Renal cortical epithelial cell (primary cell): ENCODE data around the gene BCL2. TPM values are rescaled to one million over a fixed set of nuclear protein-coding genes. Genes with fewer than 3 reads are reported as not detected.
"Not testable (repeated sequence)": the region's sequence is repeated elsewhere in the genome, so short reads cannot be mapped to it uniquely, and the experiment has no call there.

Source experiments
- DNase-seq: peaks from one replicate; pipeline ENCODE4 v3.0.0-alpha.2; 2011; ENCODE audit warnings: low read depth
- total RNA-seq: library from RNA; depleted of rRNA; stranded (reverse); fragments of >200 nt; gene quantifications from 2 replicates; pipeline ENCODE4 v1.2.3, GENCODE V29; 2014

Gene BCL2
- total RNA-seq, 1 donor from 2014 or later = 30.2 TPM

DNA sequence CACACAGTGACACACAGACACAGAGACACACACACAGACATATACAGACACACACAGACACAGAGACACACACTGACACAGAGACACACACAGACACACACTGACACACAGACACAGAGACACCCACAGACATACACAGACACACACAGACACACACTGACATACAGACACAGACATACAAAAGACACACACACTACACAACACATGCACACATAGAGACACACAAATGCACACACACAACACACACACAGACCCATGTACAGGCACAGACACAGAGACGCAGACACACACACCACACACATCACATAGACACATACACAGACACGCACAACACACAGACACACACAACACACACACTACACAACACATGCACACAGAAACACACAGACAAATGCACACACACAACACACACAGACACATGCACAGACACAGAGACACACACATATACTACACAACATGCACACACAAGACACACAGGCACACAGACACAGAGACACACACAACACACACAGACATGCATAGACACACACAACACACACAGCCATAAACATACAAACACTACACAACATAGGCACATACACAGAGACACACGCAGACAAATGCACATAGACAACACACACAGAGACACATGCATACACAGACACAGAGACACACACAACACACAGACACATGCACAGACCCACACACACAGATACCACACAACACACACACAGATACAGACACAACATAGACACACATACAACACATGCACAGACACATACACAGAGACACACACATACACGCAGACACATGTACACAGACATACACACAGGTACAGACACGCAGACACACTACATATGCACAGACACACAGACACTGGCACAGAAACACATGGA, 120.5 kb downstream of the BCL2 start:
- DNase-seq = no peak

DNA sequence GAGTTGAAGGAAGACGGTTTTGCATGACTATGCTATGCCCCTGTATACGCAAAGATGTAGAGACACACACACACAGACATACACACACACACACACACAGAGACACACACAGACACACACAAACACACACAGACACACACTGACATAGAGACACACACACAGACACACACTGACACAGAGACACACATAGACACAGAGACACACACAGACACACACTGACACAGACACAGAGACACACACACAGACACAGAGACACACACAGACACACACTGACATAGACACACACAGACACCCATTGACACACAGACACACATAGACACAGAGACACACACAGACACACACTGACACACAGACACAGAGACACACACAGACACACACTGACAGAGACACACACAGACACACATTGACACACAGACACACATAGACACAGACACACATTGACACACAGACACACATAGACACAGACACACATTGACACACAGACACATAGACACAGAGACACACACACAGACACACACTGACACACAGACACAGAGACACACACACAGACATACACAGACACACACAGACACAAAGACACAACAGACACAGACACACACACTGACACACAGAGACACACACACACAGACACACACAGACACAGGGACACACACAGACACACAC, 121.3 kb downstream of the BCL2 start:
- DNase-seq = no peak

DNA sequence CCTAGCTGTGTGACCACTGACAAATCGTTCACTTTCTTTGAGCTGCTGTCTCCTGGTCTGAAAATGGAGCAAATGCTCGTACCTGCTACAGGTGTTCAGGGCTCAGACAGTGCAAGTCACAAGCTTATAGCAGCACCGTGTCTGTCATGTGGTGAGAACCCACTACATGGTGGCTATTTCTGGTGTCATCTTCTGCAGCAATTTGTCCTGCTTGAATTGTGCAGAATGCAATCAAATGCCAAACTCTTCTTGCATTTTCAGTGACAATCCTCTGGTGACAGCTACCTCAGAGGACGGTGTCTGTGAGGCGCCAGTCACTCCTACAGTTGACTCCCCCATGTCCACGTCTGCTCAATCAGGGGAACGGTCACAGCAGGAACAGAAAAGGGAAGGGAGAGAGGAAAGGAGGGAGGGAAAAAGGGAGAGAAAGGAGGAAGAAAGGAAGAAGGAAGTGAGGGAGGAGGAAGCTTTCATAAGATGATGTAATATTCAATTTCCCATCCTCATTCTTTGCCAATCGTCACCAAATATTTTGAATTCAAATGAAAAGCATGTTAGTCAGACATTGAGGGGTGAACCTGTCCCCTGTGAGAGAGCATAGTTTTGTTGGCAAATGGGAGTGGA, 122.2 kb downstream of the BCL2 start:
- peak; percentile 30 for DNase-seq

DNA sequence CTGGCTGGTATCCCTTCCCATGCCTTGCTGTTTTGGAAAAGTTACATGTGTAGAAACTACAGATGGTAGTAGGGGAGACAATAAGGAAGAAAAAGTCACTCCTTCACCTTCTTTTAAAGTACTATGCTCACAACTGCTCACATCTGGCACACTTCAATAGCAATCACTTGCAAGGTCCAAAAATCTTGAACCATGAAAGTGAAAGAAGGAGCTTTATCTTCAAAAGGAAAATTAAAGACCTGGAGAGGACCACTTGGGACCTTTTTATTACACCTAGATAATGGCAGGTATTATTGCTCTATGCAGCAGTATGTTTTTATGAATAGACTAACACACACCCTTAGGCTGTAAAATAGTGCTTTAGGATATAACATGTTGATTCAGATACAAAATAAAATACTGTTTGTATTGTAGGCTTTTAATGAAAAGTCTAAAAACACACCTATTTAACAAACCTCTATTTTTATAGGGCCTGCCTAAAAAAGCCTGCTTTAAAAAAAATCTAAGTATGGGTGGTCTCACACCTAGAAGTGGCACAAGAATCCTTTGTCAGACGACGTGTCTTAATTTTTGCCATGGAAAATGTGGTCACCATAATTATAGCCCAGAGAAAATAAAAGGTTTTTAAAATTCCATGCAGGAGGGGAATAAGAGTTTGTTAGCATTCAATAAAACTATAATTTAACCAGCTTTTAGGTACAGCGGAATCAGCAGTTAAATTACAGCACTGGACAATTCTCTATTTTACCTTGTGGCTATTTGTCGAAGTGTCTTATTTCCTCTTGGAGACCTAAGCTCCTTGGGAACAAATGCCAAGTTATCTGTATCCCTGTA, 124.0 kb downstream of the BCL2 start:
- DNase-seq = no peak

DNA sequence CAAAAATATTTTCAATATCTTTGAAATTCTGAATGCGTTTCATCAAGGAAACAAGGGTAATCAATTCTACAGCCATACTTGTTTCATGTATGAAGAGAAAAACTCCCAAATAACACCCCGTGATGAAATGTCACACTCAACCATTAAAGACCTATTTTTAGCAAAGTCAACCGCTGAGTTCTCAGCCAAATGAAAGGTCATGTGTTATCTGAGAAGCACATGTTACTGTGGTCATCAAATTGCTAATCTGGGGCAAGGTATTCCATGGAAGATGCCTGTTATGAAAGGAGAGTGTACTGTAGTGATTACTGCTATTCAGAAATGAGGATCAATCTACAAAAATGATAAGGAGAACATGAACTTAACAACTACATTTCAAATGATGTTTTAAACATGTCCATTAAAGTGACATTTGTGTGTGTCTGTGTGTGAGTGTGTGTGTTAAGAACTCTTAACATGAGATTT, 126.7 kb downstream of the BCL2 start:
- no peak for DNase-seq

- no peak for DNase-seq
Measured at GRCh38 chr18:63192126-63192884, 127.3 kb downstream of the BCL2 start.

DNA sequence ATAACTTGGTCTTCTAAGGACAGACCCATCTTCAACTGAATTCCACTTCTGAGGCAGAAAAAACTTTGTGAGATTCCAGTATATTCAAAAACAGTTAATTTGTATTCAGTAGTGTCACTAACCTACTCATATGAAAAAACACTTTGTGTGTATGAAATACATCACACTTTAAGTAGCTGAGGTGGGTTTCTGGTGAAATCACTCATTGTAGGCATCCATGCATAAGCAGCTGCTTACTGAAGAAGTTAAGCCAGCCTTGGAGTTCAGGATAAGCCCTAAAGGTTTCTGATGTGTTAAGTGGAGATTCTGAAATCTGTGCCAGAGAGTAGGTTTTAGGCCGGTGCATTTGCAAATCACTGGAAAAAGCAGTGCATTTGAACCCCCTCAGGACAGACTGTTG, 128.2 kb downstream of the BCL2 start:
- no peak for DNase-seq

- DNase-seq = not testable (repeated sequence)
Measured at GRCh38 chr18:63190838-63191237, 128.7 kb downstream of the BCL2 start.

DNA sequence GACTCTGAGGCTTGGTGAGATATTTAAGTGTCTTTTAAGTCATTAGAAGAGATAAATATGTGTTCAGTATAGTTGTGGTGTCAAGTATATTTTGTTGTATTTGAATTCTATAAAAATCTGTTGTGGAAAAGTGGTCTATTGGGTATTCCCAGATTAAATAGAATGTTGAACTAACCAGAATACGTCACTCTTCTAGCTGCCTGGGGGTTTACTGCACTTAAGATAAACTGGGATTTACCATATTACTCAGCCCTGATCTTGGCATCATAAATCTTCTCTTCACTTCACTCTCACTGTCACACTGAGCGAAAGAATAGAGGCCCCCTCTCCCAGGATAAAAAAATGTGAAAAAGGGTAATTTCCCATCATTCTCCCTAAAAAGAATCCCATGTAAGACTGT, 129.8 kb downstream of the BCL2 start:
- DNase-seq = no peak

GRCh38 chr18:63189041-63189440, 130.5 kb downstream of the BCL2 start:
- DNase-seq = no peak

GRCh38 chr18:63187791-63188460, 131.6 kb downstream of the BCL2 start:
- DNase-seq = no peak

DNA sequence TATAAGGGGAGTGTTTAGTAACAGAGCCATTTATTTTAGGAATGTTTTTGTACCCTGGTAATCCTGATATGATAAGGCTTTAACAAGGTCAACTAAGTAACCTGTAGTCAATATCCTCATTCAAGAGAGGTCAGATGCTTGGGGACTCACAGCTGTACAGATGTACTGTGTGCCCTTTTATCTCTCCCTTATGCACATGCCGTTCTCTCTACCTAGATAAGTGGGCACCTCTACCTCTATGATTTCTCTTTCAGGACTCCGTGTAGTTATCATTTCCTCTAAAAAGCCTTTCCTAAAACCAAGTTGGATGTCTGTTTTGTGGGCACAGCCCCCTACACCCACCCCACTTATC, 132.4 kb downstream of the BCL2 start:
- DNase-seq = no peak

- no peak for DNase-seq
Measured at GRCh38 chr18:63186520-63187222, 132.9 kb downstream of the BCL2 start.

DNA sequence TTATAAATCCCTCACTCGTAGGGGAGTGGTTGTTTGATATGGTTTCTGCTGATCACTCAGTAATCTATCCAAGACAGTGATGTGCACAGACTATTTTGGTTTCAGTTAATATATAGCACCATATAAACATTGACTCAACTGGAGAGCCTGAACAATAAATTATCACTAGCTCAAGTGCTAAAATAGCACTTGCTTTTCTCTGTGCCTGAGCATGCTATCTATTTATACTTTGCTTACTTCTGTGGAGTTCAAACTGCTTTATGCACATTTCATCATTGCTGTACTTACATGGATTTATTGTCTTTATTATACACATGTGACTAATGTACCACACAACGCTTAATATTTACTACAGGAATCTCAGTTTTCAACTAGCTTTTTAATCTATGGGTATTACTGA, 133.6 kb downstream of the BCL2 start:
- DNase-seq = no peak

- DNase-seq = no peak
Measured at GRCh38 chr18:63183952-63184770, 135.4 kb downstream of the BCL2 start.

DNA sequence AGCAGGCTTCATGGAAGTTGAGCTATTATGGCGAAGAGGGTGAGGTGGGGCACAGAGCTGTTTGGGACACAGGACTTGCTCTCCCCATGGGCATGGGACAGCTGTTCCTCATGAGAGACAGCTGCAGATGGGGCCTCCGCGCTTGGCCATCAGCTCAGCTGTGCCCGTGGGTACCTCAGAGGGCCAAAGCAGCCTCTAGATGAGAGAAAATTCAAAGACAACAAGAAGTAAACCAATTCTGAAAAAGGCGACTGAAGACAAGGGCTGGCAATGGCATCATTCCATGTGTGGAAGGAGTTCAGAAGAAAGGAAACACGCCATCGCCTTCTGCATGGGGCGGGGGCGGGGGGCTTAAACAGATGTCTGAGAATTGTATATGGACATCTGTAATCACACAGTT, 136.2 kb downstream of the BCL2 start:
- DNase-seq = no peak

DNA sequence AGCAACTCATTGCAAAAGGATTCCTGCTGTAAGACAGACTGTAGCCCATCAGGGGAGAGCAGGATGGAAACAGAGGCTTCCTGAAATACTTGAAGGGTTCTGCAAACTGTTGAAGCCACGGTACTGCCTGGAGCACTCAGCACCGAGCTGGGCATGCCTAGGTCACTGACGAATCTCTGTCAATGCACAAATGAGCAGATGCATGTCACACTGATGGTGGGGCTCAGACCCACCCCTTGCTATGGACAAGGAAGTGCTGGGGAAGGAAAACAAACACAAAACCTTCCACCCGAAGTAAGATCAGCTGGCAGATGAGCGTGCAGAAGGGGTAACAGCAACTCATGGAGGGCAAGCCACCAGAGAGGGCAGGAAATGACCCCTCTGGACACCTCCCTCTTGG, 136.7 kb downstream of the BCL2 start:
- no peak for DNase-seq

DNA sequence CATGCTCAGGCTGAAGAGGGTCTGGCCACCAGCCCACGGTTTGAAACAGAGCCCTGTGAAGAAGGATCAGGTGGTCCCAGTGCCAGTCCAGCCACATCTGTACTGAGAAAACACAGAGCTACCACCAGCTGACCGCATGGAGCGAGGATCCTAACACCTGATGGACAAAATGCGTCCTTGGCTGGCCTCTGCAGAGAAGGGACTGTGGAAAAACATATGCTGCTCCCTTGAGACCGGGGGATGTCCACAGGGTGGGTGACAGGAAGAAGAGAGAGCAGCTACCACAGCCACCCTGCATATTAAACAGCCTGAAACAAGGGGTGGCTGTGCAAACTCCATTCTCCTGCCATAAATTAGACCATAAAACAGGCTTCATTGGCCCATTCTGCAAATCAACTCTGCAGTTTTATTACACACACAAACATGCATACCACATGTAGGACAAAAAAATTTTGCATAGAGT, 137.2 kb downstream of the BCL2 start:
- DNase-seq = no peak

GRCh38 chr18:63181706-63182309, 137.8 kb downstream of the BCL2 start:
- DNase-seq = no peak
